D721Med (cell line): ENCODE results near the gene SON.
"Not testable (repeated sequence)": the region's sequence is repeated elsewhere in the genome, so short reads cannot be mapped to it uniquely, and the experiment has no call there.

ENCODE experiments used
- DNase-seq: peaks from one replicate; pipeline ENCODE4 v3.0.0; 2011; ENCODE audit warnings: low spot score; ENCODE audit not compliant: insufficient read length
- FAIRE-seq: peaks from 2 replicates; lab custom pipeline; 2011; peaks lifted over from hg19 to GRCh38; lab: Jason Lieb, UNC
- TF ChIP-seq, protein P1 (sequence below): IDR thresholded peaks from 2 replicates; pipeline ENCODE4 v1.5.1; 2012; ENCODE audit warnings: mild to moderate bottlenecking, control low read depth; ENCODE audit not compliant: insufficient read depth; ENCODE audit errors: missing control alignments

SON gene, protein sequence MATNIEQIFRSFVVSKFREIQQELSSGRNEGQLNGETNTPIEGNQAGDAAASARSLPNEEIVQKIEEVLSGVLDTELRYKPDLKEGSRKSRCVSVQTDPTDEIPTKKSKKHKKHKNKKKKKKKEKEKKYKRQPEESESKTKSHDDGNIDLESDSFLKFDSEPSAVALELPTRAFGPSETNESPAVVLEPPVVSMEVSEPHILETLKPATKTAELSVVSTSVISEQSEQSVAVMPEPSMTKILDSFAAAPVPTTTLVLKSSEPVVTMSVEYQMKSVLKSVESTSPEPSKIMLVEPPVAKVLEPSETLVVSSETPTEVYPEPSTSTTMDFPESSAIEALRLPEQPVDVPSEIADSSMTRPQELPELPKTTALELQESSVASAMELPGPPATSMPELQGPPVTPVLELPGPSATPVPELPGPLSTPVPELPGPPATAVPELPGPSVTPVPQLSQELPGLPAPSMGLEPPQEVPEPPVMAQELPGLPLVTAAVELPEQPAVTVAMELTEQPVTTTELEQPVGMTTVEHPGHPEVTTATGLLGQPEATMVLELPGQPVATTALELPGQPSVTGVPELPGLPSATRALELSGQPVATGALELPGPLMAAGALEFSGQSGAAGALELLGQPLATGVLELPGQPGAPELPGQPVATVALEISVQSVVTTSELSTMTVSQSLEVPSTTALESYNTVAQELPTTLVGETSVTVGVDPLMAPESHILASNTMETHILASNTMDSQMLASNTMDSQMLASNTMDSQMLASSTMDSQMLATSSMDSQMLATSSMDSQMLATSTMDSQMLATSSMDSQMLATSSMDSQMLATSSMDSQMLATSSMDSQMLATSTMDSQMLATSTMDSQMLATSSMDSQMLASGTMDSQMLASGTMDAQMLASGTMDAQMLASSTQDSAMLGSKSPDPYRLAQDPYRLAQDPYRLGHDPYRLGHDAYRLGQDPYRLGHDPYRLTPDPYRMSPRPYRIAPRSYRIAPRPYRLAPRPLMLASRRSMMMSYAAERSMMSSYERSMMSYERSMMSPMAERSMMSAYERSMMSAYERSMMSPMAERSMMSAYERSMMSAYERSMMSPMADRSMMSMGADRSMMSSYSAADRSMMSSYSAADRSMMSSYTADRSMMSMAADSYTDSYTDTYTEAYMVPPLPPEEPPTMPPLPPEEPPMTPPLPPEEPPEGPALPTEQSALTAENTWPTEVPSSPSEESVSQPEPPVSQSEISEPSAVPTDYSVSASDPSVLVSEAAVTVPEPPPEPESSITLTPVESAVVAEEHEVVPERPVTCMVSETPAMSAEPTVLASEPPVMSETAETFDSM (N-terminal part only)

DNA sequence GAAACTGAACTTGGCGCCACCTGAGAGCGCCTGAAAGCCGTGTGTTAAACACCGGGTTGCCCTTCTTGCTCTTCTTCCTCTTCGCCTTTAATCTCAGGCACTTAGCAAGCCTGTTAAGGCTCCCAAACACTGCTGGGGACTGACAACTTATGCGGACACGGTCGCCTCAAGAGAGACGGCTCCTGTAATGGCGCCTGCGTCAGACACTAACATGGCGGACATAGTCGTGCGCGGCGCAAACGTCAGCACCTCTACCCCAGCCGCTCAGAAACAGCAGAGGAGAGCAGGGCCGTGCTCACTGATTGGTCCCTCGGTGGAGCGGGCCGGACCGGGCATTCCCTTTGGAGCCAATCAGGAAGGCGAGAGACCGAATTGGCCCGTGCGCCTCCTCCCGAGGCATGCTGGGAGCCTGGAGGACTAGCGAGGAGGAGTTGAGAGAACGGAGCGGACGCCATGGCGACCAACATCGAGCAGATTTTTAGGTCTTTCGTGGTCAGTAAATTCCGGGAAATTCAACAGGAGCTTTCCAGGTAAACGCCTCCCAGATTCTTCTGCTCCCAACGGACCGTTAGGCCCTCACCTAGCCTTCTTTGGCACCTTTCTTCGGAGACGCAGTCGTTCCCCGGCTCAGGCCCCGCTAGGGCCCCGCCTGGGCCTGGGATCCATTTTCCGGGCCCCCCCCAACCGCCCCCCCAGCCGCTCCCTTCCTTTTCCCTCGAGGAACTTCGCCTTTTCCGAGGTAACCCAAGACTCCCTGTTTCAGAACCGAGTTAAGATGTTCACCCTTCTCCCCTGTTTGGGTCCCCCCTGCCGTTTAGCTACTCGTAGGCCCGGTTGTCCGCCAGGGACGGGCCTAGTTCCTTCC is at the start of gene SON:
SON (plus strand) TSS at position 399 of the 865 bp plus-strand sequence; CDS start at position 454, 55 bp downstream.
- TF ChIP-seq, protein P1, sequence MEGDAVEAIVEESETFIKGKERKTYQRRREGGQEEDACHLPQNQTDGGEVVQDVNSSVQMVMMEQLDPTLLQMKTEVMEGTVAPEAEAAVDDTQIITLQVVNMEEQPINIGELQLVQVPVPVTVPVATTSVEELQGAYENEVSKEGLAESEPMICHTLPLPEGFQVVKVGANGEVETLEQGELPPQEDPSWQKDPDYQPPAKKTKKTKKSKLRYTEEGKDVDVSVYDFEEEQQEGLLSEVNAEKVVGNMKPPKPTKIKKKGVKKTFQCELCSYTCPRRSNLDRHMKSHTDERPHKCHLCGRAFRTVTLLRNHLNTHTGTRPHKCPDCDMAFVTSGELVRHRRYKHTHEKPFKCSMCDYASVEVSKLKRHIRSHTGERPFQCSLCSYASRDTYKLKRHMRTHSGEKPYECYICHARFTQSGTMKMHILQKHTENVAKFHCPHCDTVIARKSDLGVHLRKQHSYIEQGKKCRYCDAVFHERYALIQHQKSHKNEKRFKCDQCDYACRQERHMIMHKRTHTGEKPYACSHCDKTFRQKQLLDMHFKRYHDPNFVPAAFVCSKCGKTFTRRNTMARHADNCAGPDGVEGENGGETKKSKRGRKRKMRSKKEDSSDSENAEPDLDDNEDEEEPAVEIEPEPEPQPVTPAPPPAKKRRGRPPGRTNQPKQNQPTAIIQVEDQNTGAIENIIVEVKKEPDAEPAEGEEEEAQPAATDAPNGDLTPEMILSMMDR, result no peak
- FAIRE-seq, result no peak
- DNase-seq, result peak; percentile 41

DNA sequence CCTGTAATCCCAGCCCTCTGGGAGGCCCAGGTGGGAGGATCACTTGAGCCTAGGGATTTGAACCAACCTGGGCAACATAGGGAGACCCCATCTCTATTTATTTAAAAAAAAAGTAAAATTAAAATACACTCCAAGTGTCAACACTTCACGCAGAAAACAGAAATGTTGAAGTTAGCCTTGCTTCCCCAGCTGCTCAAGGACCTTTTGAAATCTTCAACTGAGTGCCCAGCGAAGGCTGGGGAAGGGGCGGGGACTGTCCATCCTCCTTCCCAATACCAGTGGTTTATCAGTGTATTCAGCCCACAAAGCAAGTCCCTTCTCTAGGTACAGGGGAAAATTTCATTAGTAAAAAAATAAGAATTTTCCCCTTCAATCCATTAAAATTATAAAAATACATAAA is 49.1 kb upstream of the SON start:
- no peak for FAIRE-seq
- DNase-seq, result no peak
- TF ChIP-seq, protein P1, result no peak

DNA sequence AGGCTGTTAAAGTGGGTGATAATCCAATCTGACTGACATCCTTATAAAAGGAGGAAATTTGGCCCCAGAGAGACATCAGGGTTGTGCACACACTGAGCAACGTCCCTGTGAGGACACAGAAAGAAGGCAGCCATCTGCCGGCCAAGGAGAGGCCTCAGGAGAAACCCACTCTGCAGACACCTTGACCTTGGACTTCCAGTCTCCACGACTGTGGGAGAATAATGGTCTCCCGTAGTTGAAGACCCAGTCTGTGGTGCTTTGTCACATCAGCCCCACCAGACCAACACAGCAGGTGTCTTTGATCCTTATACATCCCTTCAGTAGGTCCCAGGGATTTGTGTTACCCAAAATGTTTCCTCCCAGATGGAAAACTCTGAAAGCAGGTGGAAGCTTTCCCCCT is 47.1 kb upstream of the SON start:
- TF ChIP-seq, protein P1, result no peak
- DNase-seq, result no peak
- no peak for FAIRE-seq

DNA sequence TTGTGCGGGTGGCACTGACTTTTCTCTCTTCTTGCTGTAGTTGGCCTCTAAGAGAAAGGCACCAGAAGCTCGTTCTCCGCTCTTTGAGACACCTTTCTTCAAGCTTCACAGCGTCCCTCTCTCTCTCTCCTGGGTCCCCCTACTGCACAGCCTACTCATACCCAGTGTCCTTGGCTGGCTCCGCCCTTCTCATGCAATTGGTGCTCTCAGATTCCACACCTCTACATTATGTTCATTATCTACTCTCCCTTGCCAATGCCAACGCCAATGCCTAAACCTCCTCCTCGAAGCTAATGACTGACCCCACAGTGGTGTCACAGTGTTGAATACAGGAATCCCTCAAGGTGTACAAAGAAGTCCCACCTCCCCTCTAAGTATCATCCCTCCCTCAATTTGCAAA is 46.5 kb upstream of the SON start:
- TF ChIP-seq, protein P1, result no peak
- no peak for DNase-seq
- no peak for FAIRE-seq

DNA sequence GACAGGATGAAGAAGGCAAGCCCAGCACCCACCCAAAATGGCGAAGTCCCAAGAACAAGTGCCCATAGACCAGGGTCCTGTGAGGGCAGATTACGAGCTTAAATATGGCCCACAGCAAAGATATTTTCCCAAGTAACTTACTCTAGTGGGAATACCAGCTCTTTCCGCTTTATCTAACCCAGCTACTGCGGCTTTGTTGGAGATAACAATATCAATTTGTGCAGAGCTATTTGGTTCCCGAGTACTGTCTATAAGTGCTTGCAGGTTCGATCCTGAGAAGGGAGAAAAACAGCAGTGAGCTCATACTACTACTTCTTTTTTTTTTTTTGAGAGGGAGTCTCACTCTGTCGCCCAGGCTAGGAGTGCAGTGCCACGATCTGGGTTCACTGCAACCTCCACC is 37.0 kb upstream of the SON start:
- FAIRE-seq, result no peak
- no peak for DNase-seq
- TF ChIP-seq, protein P1, result no peak

DNA sequence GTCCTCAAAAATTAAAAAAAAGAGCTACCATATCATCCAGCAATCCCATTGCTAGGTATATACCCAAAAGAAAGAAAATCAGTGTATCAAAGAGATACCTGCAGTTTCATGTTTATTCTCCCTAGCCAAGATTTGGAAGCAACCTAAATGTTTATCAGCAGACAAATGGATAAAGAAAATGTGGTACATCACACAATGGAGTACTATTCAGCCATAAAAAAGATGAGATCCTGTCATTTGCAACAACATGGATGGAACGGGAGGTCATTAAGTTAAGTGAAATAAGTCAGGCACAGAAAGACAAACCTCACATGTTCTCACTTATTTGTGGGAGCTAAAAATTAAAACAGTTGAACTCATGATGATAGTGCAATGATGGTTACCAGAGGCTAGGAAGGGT is 35.8 kb upstream of the SON start:
- not testable (repeated sequence) for FAIRE-seq, DNase-seq
